Measurements from ENCODE around the gene AIF1L.
"Not testable (repeated sequence)": the region's sequence is repeated elsewhere in the genome, so short reads cannot be mapped to it uniquely, and the experiment has no call there.

The AIF1L gene

GRCh38 chr9:131153595-131153994, 57.3 kb downstream of the AIF1L start:
- no peak overlapping the region for H3K4me3 ChIP-seq (ENCODE audit: insufficient read depth, low read length, poor library complexity, severe bottlenecking)
- no peaks in the 10 kb centered on the region for H3K27me3 ChIP-seq (ENCODE audit: low read length)
- no peak overlapping the region for H3K4me2 ChIP-seq (ENCODE audit: low read depth, low read length, poor library complexity, severe bottlenecking)
- H3K79me2 ChIP-seq (ENCODE audit: insufficient read depth, low read length), result 0 out of 2 replicates have a peak, but pooled peaks cover 4% of the 10 kb centered on the region
- H3F3A ChIP-seq (ENCODE audit: insufficient read depth), result no peaks in the 10 kb centered on the region
- H3K27ac ChIP-seq (ENCODE audit: low read depth, low read length), result no peak overlapping the region
- no peaks in the 10 kb centered on the region for H3K9me2 ChIP-seq (replicated peaks; ENCODE audit: insufficient read depth, low read length)
- H3K9me3 ChIP-seq (ENCODE audit: insufficient read depth, low read length), result no peaks in the 10 kb centered on the region
- no peak for TF ChIP-seq EZH2phosphoT487 (conservative IDR thresholded peaks at IDR 0.05; ENCODE audit: low read length)
- TF ChIP-seq CTCF (IDR thresholded peaks at IDR 0.05; ENCODE audit: insufficient read depth, low read length, poor library complexity, severe bottlenecking), result no peak
- no peak overlapping the region for H2AFZ ChIP-seq (ENCODE audit: low read depth, low read length, severe bottlenecking)
- H4K20me1 ChIP-seq (ENCODE audit: low read depth, low read length), result no peaks in the 10 kb centered on the region
- H3K36me3 ChIP-seq (ENCODE audit: low read length), result peaks cover 11% of the 10 kb centered on the region; the same call in 1 of the 2 replicates
- H3K9ac ChIP-seq (ENCODE audit: low read length), result no peak overlapping the region

GRCh38 chr9:131158673-131159072, 62.3 kb downstream of the AIF1L start:
- H3K9ac ChIP-seq (ENCODE audit: low read length); H3K27ac ChIP-seq (ENCODE audit: low read depth, low read length); H3K9me3 ChIP-seq (ENCODE audit: insufficient read depth, low read length); H3F3A ChIP-seq (ENCODE audit: insufficient read depth); H3K79me2 ChIP-seq (ENCODE audit: insufficient read depth, low read length); H4K20me1 ChIP-seq (ENCODE audit: low read depth, low read length); H3K9me2 ChIP-seq (replicated peaks; ENCODE audit: insufficient read depth, low read length); H3K4me2 ChIP-seq (ENCODE audit: low read depth, low read length, poor library complexity, severe bottlenecking); H2AFZ ChIP-seq (ENCODE audit: low read depth, low read length, severe bottlenecking); H3K27me3 ChIP-seq (ENCODE audit: low read length); H3K4me3 ChIP-seq (ENCODE audit: insufficient read depth, low read length, poor library complexity, severe bottlenecking): not testable (repeated sequence)
- H3K36me3 ChIP-seq (ENCODE audit: low read length), result peaks cover 18% of the 10 kb centered on the region; the same call in 1 of the 2 replicates

GRCh38 chr9:131160416-131161112, 64.2 kb downstream of the AIF1L start:
- Histone ChIP-seq H3K4me2 (ENCODE audit: low read depth, low read length, poor library complexity, severe bottlenecking) (no peak overlapping the region), H4K20me1 (ENCODE audit: low read depth, low read length) (no peaks in the 10 kb centered on the region), H3K4me3 (ENCODE audit: insufficient read depth, low read length, poor library complexity, severe bottlenecking) (no peak overlapping the region), H3K9me3 (ENCODE audit: insufficient read depth, low read length) (no peaks in the 10 kb centered on the region), H3K36me3 (ENCODE audit: low read length) (peaks cover 32% of the 10 kb centered on the region; the same call in 1 of the 2 replicates), H3K27ac (ENCODE audit: low read depth, low read length) (no peak overlapping the region), H3F3A (ENCODE audit: insufficient read depth) (no peaks in the 10 kb centered on the region; the same call in 1 of the 2 replicates), H3K9ac (ENCODE audit: low read length) (no peak overlapping the region), H3K27me3 (ENCODE audit: low read length) (no peaks in the 10 kb centered on the region), H3K9me2 (replicated peaks; ENCODE audit: insufficient read depth, low read length) (no peaks in the 10 kb centered on the region), H2AFZ (ENCODE audit: low read depth, low read length, severe bottlenecking) (no peak overlapping the region), H3K79me2 (ENCODE audit: insufficient read depth, low read length) (0 out of 2 replicates have a peak, but pooled peaks cover 4% of the 10 kb centered on the region)
- no peak for TF ChIP-seq CTCF (IDR thresholded peaks at IDR 0.05; ENCODE audit: insufficient read depth, low read length, poor library complexity, severe bottlenecking)
- no peak for TF ChIP-seq EZH2phosphoT487 (conservative IDR thresholded peaks at IDR 0.05; ENCODE audit: low read length)

GRCh38 chr9:131161585-131161984, 65.3 kb downstream of the AIF1L start:
- no peak overlapping the region for H3K27ac ChIP-seq (ENCODE audit: low read depth, low read length)
- H3K27me3 ChIP-seq (ENCODE audit: low read length), result no peaks in the 10 kb centered on the region
- no peak overlapping the region for H3K4me3 ChIP-seq (ENCODE audit: insufficient read depth, low read length, poor library complexity, severe bottlenecking)
- H3K36me3 ChIP-seq (ENCODE audit: low read length), result peaks cover 38% of the 10 kb centered on the region; the same call in 1 of the 2 replicates
- no peaks in the 10 kb centered on the region for H3K9me2 ChIP-seq (replicated peaks; ENCODE audit: insufficient read depth, low read length)
- 0 out of 2 replicates have a peak, but pooled peaks cover 4% of the 10 kb centered on the region for H3K79me2 ChIP-seq (ENCODE audit: insufficient read depth, low read length)
- no peak overlapping the region for H3K9ac ChIP-seq (ENCODE audit: low read length)
- H3K4me2 ChIP-seq (ENCODE audit: low read depth, low read length, poor library complexity, severe bottlenecking), result no peak overlapping the region
- no peaks in the 10 kb centered on the region; the same call in 1 of the 2 replicates for H3F3A ChIP-seq (ENCODE audit: insufficient read depth)
- no peaks in the 10 kb centered on the region for H4K20me1 ChIP-seq (ENCODE audit: low read depth, low read length)
- no peaks in the 10 kb centered on the region for H3K9me3 ChIP-seq (ENCODE audit: insufficient read depth, low read length)
- TF ChIP-seq CTCF (IDR thresholded peaks at IDR 0.05; ENCODE audit: insufficient read depth, low read length, poor library complexity, severe bottlenecking) (no peak), EZH2phosphoT487 (conservative IDR thresholded peaks at IDR 0.05; ENCODE audit: low read length) (no peak)
- no peak overlapping the region for H2AFZ ChIP-seq (ENCODE audit: low read depth, low read length, severe bottlenecking)
